ENCODE results near the gene RPAP3. TPM values are rescaled to one million over a fixed set of nuclear protein-coding genes. Genes with fewer than 3 reads are reported as not detected.

RPAP3 gene
- total and polyA plus RNA-seq, 5 donors from 2014 or later = 31.5 to 40.2 (median 33.0) TPM

DNA sequence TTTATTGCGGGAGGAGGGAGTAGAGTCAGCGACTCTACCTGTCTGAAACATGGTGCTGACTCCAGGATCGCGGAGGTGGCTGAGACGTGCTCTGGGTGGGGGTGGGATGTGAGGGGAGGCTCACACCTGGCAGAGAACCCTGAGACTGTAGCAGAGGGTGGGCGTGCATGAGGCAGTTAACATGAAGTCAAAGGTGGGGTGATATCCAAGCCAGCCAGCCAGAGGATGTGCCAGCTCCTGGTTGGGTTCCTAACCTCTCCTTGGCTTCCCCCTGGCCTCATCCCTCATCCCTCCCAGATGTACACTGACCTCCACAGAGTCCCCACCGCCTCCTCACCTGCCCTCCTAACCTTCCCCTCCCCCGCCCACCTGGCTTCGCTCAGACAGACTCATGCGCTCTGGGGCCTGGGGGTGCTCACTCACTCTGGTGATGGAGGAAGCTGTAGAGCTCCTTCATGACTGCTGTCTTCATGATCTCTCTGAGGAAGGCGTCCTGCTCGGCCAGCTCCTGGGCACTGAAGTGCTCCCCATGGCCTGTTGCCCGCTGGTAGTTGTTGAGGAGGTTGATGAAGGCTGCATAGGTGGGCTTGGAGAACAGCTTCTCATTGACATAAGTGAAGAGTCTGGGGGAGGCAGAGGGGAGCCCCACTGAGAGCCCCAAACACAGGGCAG lies 10.2 kb upstream of the RPAP3 start:
- Histone ChIP-seq H3K27ac (ENCODE audit: insufficient read depth, low read length, poor library complexity, severe bottlenecking) (no peak overlapping the region), H3K4me3 (ENCODE audit: low read depth, low read length) (no peak overlapping the region), H3K9me3 (ENCODE audit: control insufficient read depth in 2 of 2, low read length in 2 of 2) (no peaks in the 10 kb centered on the region), H3K36me3 (ENCODE audit: control insufficient read depth, insufficient read depth, low read length) (peaks cover under 1% of the 10 kb centered on the region), H3K27me3 (ENCODE audit: control insufficient read depth, insufficient read depth, low read length) (no peaks in the 10 kb centered on the region), H3K4me1 (ENCODE audit: control insufficient read depth, insufficient read depth, low read length, poor library complexity, severe bottlenecking) (peaks cover 4% of the 10 kb centered on the region)
- H3K4me1 Mint-ChIP-seq = peaks cover 5 to 20% (median 9%) of the 10 kb centered on the region in 4 donors
- no peaks in the 10 kb centered on the region for H3K27me3 Mint-ChIP-seq
- DNase-seq (no peak), ATAC-seq (ENCODE audit: low read depth in 2 of 2) (no peak)
- H3K27ac Mint-ChIP-seq = peak overlapping the region in 1 of 3 donors; percentile 91
- H3K36me3 Mint-ChIP-seq = peaks cover 4% of the 10 kb centered on the region
- H3K9me3 Mint-ChIP-seq = no peaks in the 10 kb centered on the region
- no peak overlapping the region for H3K4me3 Mint-ChIP-seq

DNA sequence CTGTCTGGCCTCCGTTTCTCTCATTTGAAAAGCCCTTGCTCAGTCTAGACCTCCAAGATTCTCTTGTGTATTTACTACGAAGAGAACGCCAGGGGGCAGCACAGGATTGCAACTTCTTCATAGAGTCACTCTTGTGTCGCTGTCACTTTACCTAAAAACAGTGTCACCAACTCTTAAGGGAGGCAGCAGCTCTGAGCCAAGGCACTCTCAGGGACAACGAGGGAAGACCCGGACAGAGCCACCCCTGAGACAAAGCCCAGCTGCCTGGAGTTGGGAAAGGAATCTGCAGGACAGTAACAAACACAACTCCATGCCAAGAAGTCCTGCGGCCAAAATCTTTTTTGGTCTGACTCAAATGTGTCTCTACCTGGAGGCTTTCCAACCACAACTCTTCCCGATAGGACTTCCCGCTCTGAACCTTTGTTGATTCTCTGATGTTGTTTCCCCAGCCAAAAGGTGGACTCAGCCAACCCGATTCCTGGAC lies 9.6 kb upstream of the RPAP3 start:
- H3K27ac Mint-ChIP-seq = peak overlapping the region in 2 of 3 donors; percentile 66 to 91
- Histone ChIP-seq H3K4me3 (ENCODE audit: low read depth, low read length) (no peak overlapping the region), H3K4me1 (ENCODE audit: control insufficient read depth, insufficient read depth, low read length, poor library complexity, severe bottlenecking) (peaks cover 4% of the 10 kb centered on the region), H3K27me3 (ENCODE audit: control insufficient read depth, insufficient read depth, low read length) (no peaks in the 10 kb centered on the region), H3K9me3 (ENCODE audit: control insufficient read depth in 2 of 2, low read length in 2 of 2) (no peaks in the 10 kb centered on the region), H3K36me3 (ENCODE audit: control insufficient read depth, insufficient read depth, low read length) (no peaks in the 10 kb centered on the region), H3K27ac (ENCODE audit: insufficient read depth, low read length, poor library complexity, severe bottlenecking) (no peak overlapping the region)
- peak overlapping the region in 1 of 4 donors; percentile 12 for H3K4me3 Mint-ChIP-seq
- peaks cover 4% of the 10 kb centered on the region for H3K36me3 Mint-ChIP-seq
- no peaks in the 10 kb centered on the region for H3K27me3 Mint-ChIP-seq
- peaks cover 5 to 20% (median 10%) of the 10 kb centered on the region in 4 donors for H3K4me1 Mint-ChIP-seq
- no peaks in the 10 kb centered on the region for H3K9me3 Mint-ChIP-seq
- ATAC-seq (ENCODE audit: low read depth in 2 of 2) (peak; percentile 82 to 87), DNase-seq (peak; percentile 62 to 87 (median 78))

- Mint-ChIP-seq H3K27ac (peak overlapping the region in 1 of 3 donors; percentile 91), H3K4me3 (peak overlapping the region in 1 of 4 donors; percentile 12)
Measured at GRCh38 chr12:47714826-47715386, 9.1 kb upstream of the RPAP3 start.

GRCh38 chr12:47712171-47712570 lies 6.3 kb upstream of the RPAP3 start:
- Histone ChIP-seq H3K27ac (ENCODE audit: insufficient read depth, low read length, poor library complexity, severe bottlenecking) (no peak overlapping the region), H3K9me3 (ENCODE audit: control insufficient read depth in 2 of 2, low read length in 2 of 2) (no peaks in the 10 kb centered on the region), H3K4me3 (ENCODE audit: low read depth, low read length) (no peak overlapping the region), H3K27me3 (ENCODE audit: control insufficient read depth, insufficient read depth, low read length) (no peaks in the 10 kb centered on the region), H3K4me1 (ENCODE audit: control insufficient read depth, insufficient read depth, low read length, poor library complexity, severe bottlenecking) (peaks cover 25% of the 10 kb centered on the region), H3K36me3 (ENCODE audit: control insufficient read depth, insufficient read depth, low read length) (no peaks in the 10 kb centered on the region)
- Mint-ChIP-seq H3K27ac (no peak overlapping the region), H3K4me3 (no peak overlapping the region), H3K9me3 (no peaks in the 10 kb centered on the region), H3K4me1 (peaks cover 15 to 32% (median 28%) of the 10 kb centered on the region in 4 donors), H3K27me3 (no peaks in the 10 kb centered on the region), H3K36me3 (peaks cover 4% of the 10 kb centered on the region)
- ATAC-seq (ENCODE audit: low read depth in 2 of 2) = no peak
- DNase-seq = no peak

More at GRCh38 chr12:47714826-47715386, 9.1 kb upstream of the RPAP3 start:
- Histone ChIP-seq H3K4me3 (ENCODE audit: low read depth, low read length) (no peak overlapping the region), H3K36me3 (ENCODE audit: control insufficient read depth, insufficient read depth, low read length) (no peaks in the 10 kb centered on the region), H3K27me3 (ENCODE audit: control insufficient read depth, insufficient read depth, low read length) (no peaks in the 10 kb centered on the region), H3K9me3 (ENCODE audit: control insufficient read depth in 2 of 2, low read length in 2 of 2) (no peaks in the 10 kb centered on the region), H3K27ac (ENCODE audit: insufficient read depth, low read length, poor library complexity, severe bottlenecking) (no peak overlapping the region), H3K4me1 (ENCODE audit: control insufficient read depth, insufficient read depth, low read length, poor library complexity, severe bottlenecking) (peaks cover 4% of the 10 kb centered on the region)
- ATAC-seq (ENCODE audit: low read depth in 2 of 2) = no peak
- no peaks in the 10 kb centered on the region for H3K9me3 Mint-ChIP-seq
- H3K36me3 Mint-ChIP-seq = peaks cover 2% of the 10 kb centered on the region
- DNase-seq = no peak
- no peaks in the 10 kb centered on the region for H3K27me3 Mint-ChIP-seq
- H3K4me1 Mint-ChIP-seq = peaks cover 5 to 20% (median 10%) of the 10 kb centered on the region in 4 donors

GRCh38 chr12:47711448-47711847 lies 5.6 kb upstream of the RPAP3 start:
- no peaks in the 10 kb centered on the region for H3K9me3 Mint-ChIP-seq

GRCh38 chr12:47710278-47710677 lies 4.4 kb upstream of the RPAP3 start:
- Mint-ChIP-seq H3K9me3 (no peaks in the 10 kb centered on the region), H3K4me3 (no peak overlapping the region), H3K36me3 (peaks cover 4% of the 10 kb centered on the region), H3K27ac (peak overlapping the region in 2 of 3 donors; percentile 16 to 71), H3K4me1 (peaks cover 17 to 36% (median 33%) of the 10 kb centered on the region in 4 donors), H3K27me3 (peaks cover 4% of the 10 kb centered on the region)
- H3K4me3 ChIP-seq (ENCODE audit: low read depth, low read length) = no peak overlapping the region
- no peaks in the 10 kb centered on the region for H3K9me3 ChIP-seq (ENCODE audit: control insufficient read depth in 2 of 2, low read length in 2 of 2)
- DNase-seq (no peak), ATAC-seq (ENCODE audit: low read depth in 2 of 2) (no peak)
- peaks cover 26% of the 10 kb centered on the region for H3K4me1 ChIP-seq (ENCODE audit: control insufficient read depth, insufficient read depth, low read length, poor library complexity, severe bottlenecking)
- no peaks in the 10 kb centered on the region for H3K27me3 ChIP-seq (ENCODE audit: control insufficient read depth, insufficient read depth, low read length)
- H3K36me3 ChIP-seq (ENCODE audit: control insufficient read depth, insufficient read depth, low read length) = no peaks in the 10 kb centered on the region
- no peak overlapping the region for H3K27ac ChIP-seq (ENCODE audit: insufficient read depth, low read length, poor library complexity, severe bottlenecking)

More at GRCh38 chr12:47711448-47711847, 5.6 kb upstream of the RPAP3 start:
- Mint-ChIP-seq H3K4me3 (peak overlapping the region in 1 of 4 donors; percentile 62), H3K27me3 (peaks cover under 1% of the 10 kb centered on the region), H3K27ac (no peak overlapping the region), H3K36me3 (peaks cover 4% of the 10 kb centered on the region), H3K4me1 (peaks cover 17 to 36% (median 31%) of the 10 kb centered on the region in 4 donors)
- no peaks in the 10 kb centered on the region for H3K36me3 ChIP-seq (ENCODE audit: control insufficient read depth, insufficient read depth, low read length)
- no peak for ATAC-seq (ENCODE audit: low read depth in 2 of 2)
- no peaks in the 10 kb centered on the region for H3K9me3 ChIP-seq (ENCODE audit: control insufficient read depth in 2 of 2, low read length in 2 of 2)
- no peak for DNase-seq
- peaks cover 30% of the 10 kb centered on the region for H3K4me1 ChIP-seq (ENCODE audit: control insufficient read depth, insufficient read depth, low read length, poor library complexity, severe bottlenecking)
- no peak overlapping the region for H3K4me3 ChIP-seq (ENCODE audit: low read depth, low read length)
- H3K27me3 ChIP-seq (ENCODE audit: control insufficient read depth, insufficient read depth, low read length) = no peaks in the 10 kb centered on the region
- no peak overlapping the region for H3K27ac ChIP-seq (ENCODE audit: insufficient read depth, low read length, poor library complexity, severe bottlenecking)

GRCh38 chr12:47709671-47710070 lies 3.8 kb upstream of the RPAP3 start:
- Histone ChIP-seq H3K9me3 (ENCODE audit: control insufficient read depth in 2 of 2, low read length in 2 of 2) (no peaks in the 10 kb centered on the region), H3K4me1 (ENCODE audit: control insufficient read depth, insufficient read depth, low read length, poor library complexity, severe bottlenecking) (peaks cover 32% of the 10 kb centered on the region), H3K27ac (ENCODE audit: insufficient read depth, low read length, poor library complexity, severe bottlenecking) (no peak overlapping the region), H3K36me3 (ENCODE audit: control insufficient read depth, insufficient read depth, low read length) (no peaks in the 10 kb centered on the region), H3K27me3 (ENCODE audit: control insufficient read depth, insufficient read depth, low read length) (no peaks in the 10 kb centered on the region), H3K4me3 (ENCODE audit: low read depth, low read length) (no peak overlapping the region)
- Mint-ChIP-seq H3K4me1 (peaks cover 15 to 38% (median 34%) of the 10 kb centered on the region in 4 donors), H3K27me3 (peaks cover 4% of the 10 kb centered on the region), H3K9me3 (no peaks in the 10 kb centered on the region), H3K4me3 (no peak overlapping the region), H3K27ac (peak overlapping the region in 2 of 3 donors; percentile 6 to 47), H3K36me3 (peaks cover 4% of the 10 kb centered on the region)
- DNase-seq = no peak
- no peak for ATAC-seq (ENCODE audit: low read depth in 2 of 2)
